IMR-90 (cell line): Measurements from ENCODE around the gene PHIP. TPM values are rescaled to one million over a fixed set of nuclear protein-coding genes. Genes with fewer than 3 reads are reported as not detected.

Source experiments
- ATAC-seq: fragments of 200-7000 bp; cut with Tn5 transposase; 2 replicates; pipeline ENCODE4 v1.9.1; 2020; ENCODE audit warnings: low read depth, mild to moderate bottlenecking, moderate library complexity
- BruUV-seq: library from RNA; stranded (reverse); fragments of 400-500 nt; replicated peaks from 2 replicates; lab custom pipeline; 2021; lab: Mats Ljungman, UMichigan
- CTCF ChIA-PET: fragments of 300-600 bp; formaldehyde crosslinking; extraction: SDS; loops from one replicate; lab custom pipeline; 2021; ENCODE audit warnings: antibody characterized with exemption; lab: Yijun Ruan, JAX
- POLR2A ChIA-PET: fragments of 300-600 bp; sonication (Branson Sonifier 250); formaldehyde crosslinking; loops from one replicate; lab custom pipeline; 2022; ENCODE audit warnings: antibody characterized with exemption; ENCODE audit not compliant: unreplicated experiment; lab: Charles Lee
- DNase-seq: peaks from one replicate; pipeline ENCODE4 v3.0.0; 2013
- H2AFZ ChIP-seq: replicated peaks from 2 replicates; pipeline ENCODE3; 2013; ENCODE audit warnings: low read length, mild to moderate bottlenecking; ENCODE audit not compliant: poor library complexity
- H2AK5ac ChIP-seq: 2 replicates; pipeline ENCODE4 v1.6.1; 2013; ENCODE audit warnings: low read depth, low read length, inconsistent platforms
- H2AK9ac ChIP-seq: replicated peaks from 2 replicates; pipeline ENCODE3; 2013; ENCODE audit warnings: mild to moderate bottlenecking, low read depth, low read length, moderate library complexity; ENCODE audit not compliant: poor library complexity
- H2BK120ac ChIP-seq: 2 replicates; pipeline ENCODE4 v1.6.1; 2013; ENCODE audit warnings: low read depth, low read length, inconsistent platforms
- H2BK15ac ChIP-seq: 3 replicates; pipeline ENCODE4 v1.6.1; 2013; ENCODE audit warnings: low read depth, low read length, inconsistent platforms
- H2BK20ac ChIP-seq: 2 replicates; pipeline ENCODE4 v1.6.1; 2013; ENCODE audit warnings: low read depth, mild to moderate bottlenecking, inconsistent platforms, low read length, moderate library complexity
- H2BK5ac ChIP-seq: 2 replicates; pipeline ENCODE4 v1.6.1; 2013; ENCODE audit warnings: mild to moderate bottlenecking, low read depth, low read length, inconsistent platforms; ENCODE audit not compliant: poor library complexity, severe bottlenecking
- H3K14ac ChIP-seq: replicated peaks from 2 replicates; pipeline ENCODE4 v1.6.1; 2013; ENCODE audit warnings: low read depth, low read length, inconsistent platforms
- H3K18ac ChIP-seq: 2 replicates; pipeline ENCODE4 v1.6.1; 2013; ENCODE audit warnings: low read depth, low read length, control low read depth
- H3K23ac ChIP-seq: 2 replicates; pipeline ENCODE4 v1.6.1; 2013; ENCODE audit warnings: low read depth, low read length, inconsistent platforms
- H3K27ac ChIP-seq: 2 replicates; pipeline ENCODE4 v1.5.1; 2013; ENCODE audit warnings: mild to moderate bottlenecking, control low read depth, low read length; ENCODE audit not compliant: insufficient read depth
- H3K27me3 ChIP-seq: 2 replicates; pipeline ENCODE4 v1.6.1; 2013; ENCODE audit warnings: low read length; ENCODE audit not compliant: control insufficient read depth, insufficient read depth
- H3K36me3 ChIP-seq: 2 replicates; pipeline ENCODE4 v1.6.1; 2013; ENCODE audit warnings: low read length, mixed read lengths; ENCODE audit not compliant: control insufficient read depth, insufficient read depth
- H3K4ac ChIP-seq: 2 replicates; pipeline ENCODE4 v1.6.1; 2013; ENCODE audit warnings: low read depth, low read length, inconsistent platforms
- H3K4me1 ChIP-seq: 2 replicates; pipeline ENCODE4 v1.6.1; 2013; ENCODE audit warnings: low read length, mixed read lengths; ENCODE audit not compliant: control insufficient read depth, insufficient read depth
- H3K4me2 ChIP-seq: 2 replicates; pipeline ENCODE4 v1.6.1; 2013; ENCODE audit warnings: low read depth, mild to moderate bottlenecking, control low read depth, low read length, moderate library complexity
- H3K4me3 ChIP-seq: 2 replicates; pipeline ENCODE4 v1.5.1; 2013; ENCODE audit warnings: low read depth, mild to moderate bottlenecking, control low read depth, low read length, moderate library complexity; ENCODE audit not compliant: insufficient read depth
- H3K56ac ChIP-seq: 2 replicates; pipeline ENCODE4 v1.6.1; 2013; ENCODE audit warnings: low read length, inconsistent platforms; ENCODE audit not compliant: insufficient read depth; ENCODE audit errors: extremely low read depth
- H3K79me1 ChIP-seq, 2 experiments: 2 replicates each; pipeline ENCODE4 v1.6.1; 2013; ENCODE audit warnings: low read length in 2 of 2, inconsistent platforms in 1 of 2, low read depth in 1 of 2
- H3K9ac ChIP-seq: 2 replicates; pipeline ENCODE4 v1.6.1; 2013; ENCODE audit warnings: low read depth, low read length, control low read depth
- H3K9me1 ChIP-seq: 2 replicates; pipeline ENCODE4 v1.6.1; 2013; ENCODE audit warnings: low read length, inconsistent platforms; ENCODE audit not compliant: insufficient read depth
- H3K9me3 ChIP-seq: 2 replicates; pipeline ENCODE4 v1.6.1; 2013; ENCODE audit warnings: low read length; ENCODE audit not compliant: control insufficient read depth, insufficient read depth
- H4K20me1 ChIP-seq: 2 replicates; pipeline ENCODE4 v1.6.1; 2013; ENCODE audit warnings: low read length, inconsistent platforms; ENCODE audit not compliant: insufficient read depth
- H4K5ac ChIP-seq: 2 replicates; pipeline ENCODE4 v1.6.1; 2013; ENCODE audit warnings: mild to moderate bottlenecking, low read depth, low read length, control low read depth
- H4K8ac ChIP-seq, 2 experiments: 2 replicates each; pipeline ENCODE4 v1.6.1; 2013; ENCODE audit warnings: low read depth in 2 of 2, low read length in 2 of 2, control low read depth in 1 of 2, inconsistent platforms in 1 of 2
- H4K91ac ChIP-seq: 2 replicates; pipeline ENCODE4 v1.6.1; 2013; ENCODE audit warnings: low read depth, low read length, inconsistent platforms; ENCODE audit not compliant: insufficient read depth
- CHD1 ChIP-seq: IDR thresholded peaks from 2 replicates; pipeline ENCODE4 v1.6.1; 2012; ENCODE audit warnings: low read depth, low read length, improper control_type of control experiment
- FOS ChIP-seq: fragments of 150-350 bp; IDR thresholded peaks from 2 replicates; pipeline ENCODE4 v1.6.1; 2016; ENCODE audit warnings: low read depth, low read length
- RCOR1 ChIP-seq: IDR thresholded peaks from 2 replicates; pipeline ENCODE4 v1.6.1; 2012; ENCODE audit warnings: mild to moderate bottlenecking, low read length, improper control_type of control experiment; ENCODE audit not compliant: insufficient replicate concordance
- WGBS, 2 experiments: methylation state at CpG; one replicate each; pipeline versions ENCODE4 v1.1.5 to v1.1.7; 2013; ENCODE audit warnings: missing lambda C conversion rate in 2 of 2; ENCODE audit not compliant: insufficient read length in 1 of 2; ENCODE audit errors: extremely low coverage in 2 of 2; 5-methylcytosine and 5-hydroxymethylcytosine counted together
- dilution Hi-C: fragments of 300-500 bp; cut with HindIII; formaldehyde crosslinking; loops from one replicate; pipeline ENCODE4 v1.14.3; 2018; ENCODE audit warnings: low sequenced_read_pairs; ENCODE audit not compliant: unreplicated experiment
- in situ Hi-C: fragments of 300-500 bp; cut with MboI; formaldehyde crosslinking; loops from 3 replicates; pipeline ENCODE4 v1.14.3; 2019; ENCODE audit warnings: low sequenced_read_pairs, inconsistent platforms, mixed read lengths
- intact Hi-C: fragments of 100-400 bp; cut with micrococcal nuclease; formaldehyde crosslinking; loops from 2 replicates; pipeline ENCODE4 v1.10.0; 2022
- polyA plus RNA-seq, 3 experiments: library from polyadenylated mRNA; depleted of rRNA; stranded (reverse); fragments of >200 nt; gene quantifications; 2 replicates each; pipeline ENCODE4 v1.2.3, GENCODE V29; 2012; ENCODE audit warnings: low replicate concordance in 1 of 3
- total RNA-seq: library from RNA; depleted of rRNA; stranded (reverse); fragments of >200 nt; gene quantifications from 2 replicates; pipeline ENCODE4 v1.2.3, GENCODE V29; 2012
- TF ChIP-seq, protein P1 (sequence below): fragments of 150-350 bp; IDR thresholded peaks from 2 replicates; pipeline ENCODE4 v1.6.1; 2017; ENCODE audit warnings: mild to moderate bottlenecking, antibody characterized with exemption, low read length, low read depth

Gene PHIP
- total and polyA plus RNA-seq, 2 of the 4 experiments (the other 2 are of a cell fraction), result 3.4 to 20.4 TPM

DNA sequence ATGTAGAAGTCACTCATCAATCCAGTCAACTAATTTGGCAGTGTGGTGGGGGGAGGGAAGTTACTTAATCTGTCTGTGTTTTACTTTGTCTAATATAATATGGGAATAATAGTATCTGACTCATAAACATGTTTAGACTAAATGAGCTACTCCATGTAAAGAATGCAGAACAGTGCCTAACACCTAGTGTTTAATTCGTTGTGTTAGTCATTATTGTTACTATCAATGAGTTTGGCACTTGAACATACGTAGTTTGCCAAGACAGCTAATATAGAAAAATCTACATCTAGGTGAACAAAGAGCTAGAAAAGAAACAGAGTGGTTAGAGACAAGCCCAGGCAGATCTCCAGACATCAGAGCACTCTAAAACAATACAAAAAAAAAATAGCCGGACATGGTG, 161.6 kb downstream of the PHIP start:
- Histone ChIP-seq H3K79me1 (no peaks in the 10 kb centered on the region), H4K8ac (no peak overlapping the region), H2AK5ac (no peak overlapping the region), H3K9me1 (no peaks in the 10 kb centered on the region), H4K91ac (no peak overlapping the region), H3K56ac (no peak overlapping the region), H2AK9ac (no peak overlapping the region), H3K27me3 (no peaks in the 10 kb centered on the region), H2BK120ac (no peak overlapping the region), H3K23ac (no peak overlapping the region), H2BK20ac (no peak overlapping the region), H4K5ac (no peak overlapping the region), H3K14ac (no peak overlapping the region), H2AFZ (no peak overlapping the region), H4K20me1 (no peaks in the 10 kb centered on the region), H3K4ac (no peak overlapping the region), H3K4me2 (no peak overlapping the region), H3K27ac (no peak overlapping the region), H3K36me3 (no peaks in the 10 kb centered on the region), H3K9ac (no peak overlapping the region), H2BK15ac (no peak overlapping the region), H3K9me3 (no peaks in the 10 kb centered on the region), H3K18ac (no peak overlapping the region), H2BK5ac (no peak overlapping the region), H3K4me3 (no peak overlapping the region), H3K4me1 (no peaks in the 10 kb centered on the region)
- no CpG with 5 or more reads among the region's 3 CpGs for WGBS, 2 experiments
- intact Hi-C loops, result no loop called here
- BruUV-seq, result no TSS peak
- in situ Hi-C loops, result no loop called here
- TF ChIP-seq CHD1 (no peak), FOS (no peak), RCOR1 (no peak)
- TF ChIP-seq, protein P1, sequence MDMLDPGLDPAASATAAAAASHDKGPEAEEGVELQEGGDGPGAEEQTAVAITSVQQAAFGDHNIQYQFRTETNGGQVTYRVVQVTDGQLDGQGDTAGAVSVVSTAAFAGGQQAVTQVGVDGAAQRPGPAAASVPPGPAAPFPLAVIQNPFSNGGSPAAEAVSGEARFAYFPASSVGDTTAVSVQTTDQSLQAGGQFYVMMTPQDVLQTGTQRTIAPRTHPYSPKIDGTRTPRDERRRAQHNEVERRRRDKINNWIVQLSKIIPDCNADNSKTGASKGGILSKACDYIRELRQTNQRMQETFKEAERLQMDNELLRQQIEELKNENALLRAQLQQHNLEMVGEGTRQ, result no peak
- ChIA-PET CTCF (interaction anchor here (0.6 kb wide), 1 partner anchor 110 kb away, joined by 5 read pairs; no protein-coding TSS in a partner anchor), POLR2A (no interaction called here)
- no peak for DNase-seq
- no peak for ATAC-seq
- dilution Hi-C loops, result no loop called here
